ENCODE data around the gene KIF14.
"Not testable (repeated sequence)": the region's sequence is repeated elsewhere in the genome, so short reads cannot be mapped to it uniquely, and the experiment has no call there.

The KIF14 gene

GRCh38 chr1:200636681-200637080 is 16.1 kb upstream of the KIF14 start:
- in situ Hi-C loops (cut with HindIII; ENCODE audit: low pct_ligation_motif_present, low sequenced_read_pairs) = no loop called here
- no peak for DNase-seq
- Histone ChIP-seq H3K27ac (no peak overlapping the region), H3K36me3 (replicated peaks) (no peaks in the 10 kb centered on the region), H3K4me3 (ENCODE audit: low read depth, low read length) (no peak overlapping the region), H3K27me3 (replicated peaks) (no peaks in the 10 kb centered on the region)
- TF ChIP-seq CTCF (IDR thresholded peaks at IDR 0.05; ENCODE audit: low read depth, low read length, missing control alignments) = no peak

GRCh38 chr1:200634261-200635122 is 13.9 kb upstream of the KIF14 start:
- Histone ChIP-seq H3K27ac (no peak overlapping the region), H3K27me3 (replicated peaks) (no peaks in the 10 kb centered on the region), H3K36me3 (replicated peaks) (no peaks in the 10 kb centered on the region), H3K4me3 (ENCODE audit: low read depth, low read length) (no peak overlapping the region)
- TF ChIP-seq CTCF (IDR thresholded peaks at IDR 0.05; ENCODE audit: low read depth, low read length, missing control alignments) = peak; percentile 18
- DNase-seq = no peak
- in situ Hi-C loops (cut with HindIII; ENCODE audit: low pct_ligation_motif_present, low sequenced_read_pairs) = no loop called here

GRCh38 chr1:200631375-200631774 is 10.8 kb upstream of the KIF14 start:
- in situ Hi-C loops (cut with HindIII; ENCODE audit: low pct_ligation_motif_present, low sequenced_read_pairs) = no loop called here
- no peak for DNase-seq
- Histone ChIP-seq H3K36me3 (replicated peaks) (no peaks in the 10 kb centered on the region), H3K27ac (no peak overlapping the region), H3K27me3 (replicated peaks) (no peaks in the 10 kb centered on the region), H3K4me3 (ENCODE audit: low read depth, low read length) (no peak overlapping the region)
- no peak for TF ChIP-seq CTCF (IDR thresholded peaks at IDR 0.05; ENCODE audit: low read depth, low read length, missing control alignments)

GRCh38 chr1:200630515-200630899 is 10.0 kb upstream of the KIF14 start:
- H3K4me3 ChIP-seq (ENCODE audit: low read depth, low read length); H3K27me3 ChIP-seq (replicated peaks); H3K36me3 ChIP-seq (replicated peaks); H3K27ac ChIP-seq; DNase-seq; in situ Hi-C loops (cut with HindIII; ENCODE audit: low pct_ligation_motif_present, low sequenced_read_pairs): not testable (repeated sequence)

- no peak for DNase-seq
- no peak for TF ChIP-seq CTCF (IDR thresholded peaks at IDR 0.05; ENCODE audit: low read depth, low read length, missing control alignments)
- H3K4me3 ChIP-seq (ENCODE audit: low read depth, low read length) = no peak overlapping the region
- H3K27me3 ChIP-seq (replicated peaks) = no peaks in the 10 kb centered on the region
- H3K27ac ChIP-seq = no peak overlapping the region
- H3K36me3 ChIP-seq (replicated peaks) = no peaks in the 10 kb centered on the region
- in situ Hi-C loops (cut with HindIII; ENCODE audit: low pct_ligation_motif_present, low sequenced_read_pairs) = no loop called here
These were observed 9.4 kb upstream of the KIF14 start for GRCh38 chr1:200629876-200630514.

- no peak overlapping the region for H3K4me3 ChIP-seq (ENCODE audit: low read depth, low read length)
- no peaks in the 10 kb centered on the region for H3K27me3 ChIP-seq (replicated peaks)
- no peak for TF ChIP-seq CTCF (IDR thresholded peaks at IDR 0.05; ENCODE audit: low read depth, low read length, missing control alignments)
- in situ Hi-C loops (cut with HindIII; ENCODE audit: low pct_ligation_motif_present, low sequenced_read_pairs) = no loop called here
- H3K27ac ChIP-seq = no peak overlapping the region
- DNase-seq = no peak
- H3K36me3 ChIP-seq (replicated peaks) = no peaks in the 10 kb centered on the region
These were observed 7.8 kb upstream of the KIF14 start for GRCh38 chr1:200628223-200628881.
